ENCODE data around the gene ELF3.

DNA sequence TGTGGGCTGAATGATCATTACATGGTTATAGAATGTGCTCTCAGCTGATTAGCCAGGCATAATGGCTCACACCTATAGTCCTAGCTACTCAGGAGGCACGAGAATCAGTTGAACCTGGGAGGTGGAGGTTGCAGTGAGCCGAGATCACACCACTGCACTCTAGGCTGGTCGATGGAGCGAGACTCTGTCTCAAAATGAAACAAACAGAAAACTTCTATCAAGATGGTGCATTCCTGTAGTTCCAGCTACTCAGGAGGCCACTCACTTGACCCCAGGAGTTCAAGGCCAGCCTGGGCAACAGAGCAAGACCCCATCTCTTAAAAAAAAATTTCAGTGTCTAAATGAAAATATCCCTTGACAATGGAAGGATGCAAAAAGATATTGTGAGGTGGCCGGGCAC is 44.2 kb upstream of the ELF3 start:
- TF ChIP-seq, protein P1, sequence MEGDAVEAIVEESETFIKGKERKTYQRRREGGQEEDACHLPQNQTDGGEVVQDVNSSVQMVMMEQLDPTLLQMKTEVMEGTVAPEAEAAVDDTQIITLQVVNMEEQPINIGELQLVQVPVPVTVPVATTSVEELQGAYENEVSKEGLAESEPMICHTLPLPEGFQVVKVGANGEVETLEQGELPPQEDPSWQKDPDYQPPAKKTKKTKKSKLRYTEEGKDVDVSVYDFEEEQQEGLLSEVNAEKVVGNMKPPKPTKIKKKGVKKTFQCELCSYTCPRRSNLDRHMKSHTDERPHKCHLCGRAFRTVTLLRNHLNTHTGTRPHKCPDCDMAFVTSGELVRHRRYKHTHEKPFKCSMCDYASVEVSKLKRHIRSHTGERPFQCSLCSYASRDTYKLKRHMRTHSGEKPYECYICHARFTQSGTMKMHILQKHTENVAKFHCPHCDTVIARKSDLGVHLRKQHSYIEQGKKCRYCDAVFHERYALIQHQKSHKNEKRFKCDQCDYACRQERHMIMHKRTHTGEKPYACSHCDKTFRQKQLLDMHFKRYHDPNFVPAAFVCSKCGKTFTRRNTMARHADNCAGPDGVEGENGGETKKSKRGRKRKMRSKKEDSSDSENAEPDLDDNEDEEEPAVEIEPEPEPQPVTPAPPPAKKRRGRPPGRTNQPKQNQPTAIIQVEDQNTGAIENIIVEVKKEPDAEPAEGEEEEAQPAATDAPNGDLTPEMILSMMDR (IDR thresholded peaks at IDR 0.05) = no peak
- TF ChIP-seq EZH2 (IDR thresholded peaks at IDR 0.05) (no peak), EZH2phosphoT487 (IDR thresholded peaks at IDR 0.05) (no peak)

Measured in neural progenitor cell (in vitro differentiated cells).